Right atrium auricular region (tissue), 2 donors: ENCODE data around the gene GADD45GIP1. TPM values are rescaled to one million over a fixed set of nuclear protein-coding genes. Genes with fewer than 3 reads are reported as not detected.

Source experiments
- DNase-seq: peaks from one replicate; pipeline ENCODE4 v3.0.0-alpha.2; 2019; ENCODE audit warnings: low spot score
- H3K27ac ChIP-seq, 2 donors: fragments of 200-600 bp; sonication (generic); 1 replicate in 1 of 2; 2 replicates in 1 of 2; pipeline ENCODE4 v1.5.1; 2016 to 2019
- H3K27me3 ChIP-seq, 2 donors: fragments of 200-600 bp; sonication (generic); one replicate each; pipeline versions ENCODE4 v1.5.1 to v1.6.0; 2017 to 2019
- H3K36me3 ChIP-seq: fragments of 200-600 bp; sonication (generic); one replicate; pipeline ENCODE4 v1.5.1; 2016
- H3K4me1 ChIP-seq, 2 donors: fragments of 200-600 bp; sonication (generic); one replicate each; pipeline versions ENCODE4 v1.5.1 to v1.6.0; 2017 to 2019
- H3K4me3 ChIP-seq, 2 donors: fragments of 200-600 bp; sonication (generic); 1 replicate in 1 of 2; 2 replicates in 1 of 2; pipeline ENCODE4 v1.5.1; 2017 to 2019; ENCODE audit warnings: mild to moderate bottlenecking in 1 of 2, moderate library complexity in 1 of 2
- H3K9me3 ChIP-seq, 2 donors: fragments of 200-600 bp; sonication (generic); one replicate each; pipeline ENCODE4 v1.5.1; 2019
- total RNA-seq, 2 donors: library from RNA; depleted of rRNA; stranded (reverse); fragments of >200 nt; gene quantifications; one replicate each; pipeline ENCODE4 v1.1.0, GENCODE V29; 2016
- TF ChIP-seq, protein P1 (sequence below), 2 donors: fragments of 200-600 bp; sonication (generic); IDR thresholded peaks; one replicate each; pipeline ENCODE4 v1.5.1; 2019; ENCODE audit warnings: antibody characterized with exemption in 2 of 2

GADD45GIP1 gene
- total RNA-seq: 10 to 100 TPM; 48.5 to 58.7 TPM

GRCh38 chr19:12956446-12957388 is at the start of gene GADD45GIP1:
TSS of gene GADD45GIP1 (minus strand) at chr19:12957223. CDS start at chr19:12957212, 11 bp downstream.
- peak within 1 kb of the TSS; percentile 78 to 90 for H3K4me3 ChIP-seq
- H3K4me1 ChIP-seq: peaks cover 0 to 43% of the 10 kb centered on the region in 2 donors
- peaks cover 32% of the 10 kb centered on the region for H3K36me3 ChIP-seq
- TF ChIP-seq, protein P1, sequence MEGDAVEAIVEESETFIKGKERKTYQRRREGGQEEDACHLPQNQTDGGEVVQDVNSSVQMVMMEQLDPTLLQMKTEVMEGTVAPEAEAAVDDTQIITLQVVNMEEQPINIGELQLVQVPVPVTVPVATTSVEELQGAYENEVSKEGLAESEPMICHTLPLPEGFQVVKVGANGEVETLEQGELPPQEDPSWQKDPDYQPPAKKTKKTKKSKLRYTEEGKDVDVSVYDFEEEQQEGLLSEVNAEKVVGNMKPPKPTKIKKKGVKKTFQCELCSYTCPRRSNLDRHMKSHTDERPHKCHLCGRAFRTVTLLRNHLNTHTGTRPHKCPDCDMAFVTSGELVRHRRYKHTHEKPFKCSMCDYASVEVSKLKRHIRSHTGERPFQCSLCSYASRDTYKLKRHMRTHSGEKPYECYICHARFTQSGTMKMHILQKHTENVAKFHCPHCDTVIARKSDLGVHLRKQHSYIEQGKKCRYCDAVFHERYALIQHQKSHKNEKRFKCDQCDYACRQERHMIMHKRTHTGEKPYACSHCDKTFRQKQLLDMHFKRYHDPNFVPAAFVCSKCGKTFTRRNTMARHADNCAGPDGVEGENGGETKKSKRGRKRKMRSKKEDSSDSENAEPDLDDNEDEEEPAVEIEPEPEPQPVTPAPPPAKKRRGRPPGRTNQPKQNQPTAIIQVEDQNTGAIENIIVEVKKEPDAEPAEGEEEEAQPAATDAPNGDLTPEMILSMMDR (IDR thresholded peaks at IDR 0.05): no peak
- H3K27me3 ChIP-seq: no peaks in the 10 kb centered on the region
- no peak for DNase-seq
- no peaks in the 10 kb centered on the region for H3K9me3 ChIP-seq
- H3K27ac ChIP-seq: peak within 1 kb of the TSS; percentile 87 to 93

- H3K4me1 ChIP-seq: peaks cover 0 to 87% of the 10 kb centered on the region in 2 donors
- TF ChIP-seq, protein P1 (IDR thresholded peaks at IDR 0.05): no peak
- no peak for DNase-seq
Observed at GRCh38 chr19:13005861-13006370, 48.9 kb upstream of the GADD45GIP1 start.

GRCh38 chr19:13005253-13005652 is 48.2 kb upstream of the GADD45GIP1 start:
- H3K27ac ChIP-seq: no peak overlapping the region
- peaks cover 0 to 85% of the 10 kb centered on the region in 2 donors for H3K4me1 ChIP-seq
- no peaks in the 10 kb centered on the region for H3K9me3 ChIP-seq
- H3K36me3 ChIP-seq: no peaks in the 10 kb centered on the region
- TF ChIP-seq, protein P1 (IDR thresholded peaks at IDR 0.05): no peak
- no peak overlapping the region for H3K4me3 ChIP-seq
- no peaks in the 10 kb centered on the region for H3K27me3 ChIP-seq
- no peak for DNase-seq

More at GRCh38 chr19:13005861-13006370, 48.9 kb upstream of the GADD45GIP1 start:
- no peaks in the 10 kb centered on the region for H3K36me3 ChIP-seq
- no peak overlapping the region for H3K4me3 ChIP-seq
- no peaks in the 10 kb centered on the region for H3K9me3 ChIP-seq
- H3K27ac ChIP-seq: peak overlapping the region; percentile 64 to 65
- H3K27me3 ChIP-seq: no peaks in the 10 kb centered on the region

- Histone ChIP-seq H3K36me3 (peaks cover 3% of the 10 kb centered on the region), H3K9me3 (no peaks in the 10 kb centered on the region), H3K27ac (no peak overlapping the region), H3K4me1 (peaks cover 0 to 84% of the 10 kb centered on the region in 2 donors), H3K4me3 (no peak overlapping the region), H3K27me3 (no peaks in the 10 kb centered on the region)
- no peak for DNase-seq
- TF ChIP-seq, protein P1 (IDR thresholded peaks at IDR 0.05): no peak
Observed at GRCh38 chr19:13004273-13004672, 47.2 kb upstream of the GADD45GIP1 start.

- H3K4me1 ChIP-seq: peaks cover 0 to 72% of the 10 kb centered on the region in 2 donors
- no peak for DNase-seq
Observed at GRCh38 chr19:13003081-13003480, 46.1 kb upstream of the GADD45GIP1 start.

More at GRCh38 chr19:13003081-13003480, 46.1 kb upstream of the GADD45GIP1 start:
- H3K36me3 ChIP-seq: peaks cover 9% of the 10 kb centered on the region
- H3K4me3 ChIP-seq: peak overlapping the region in 1 of 2 donors; percentile 40
- H3K9me3 ChIP-seq: no peaks in the 10 kb centered on the region
- TF ChIP-seq, protein P1 (IDR thresholded peaks at IDR 0.05): no peak
- peak overlapping the region; percentile 89 to 97 for H3K27ac ChIP-seq
- no peaks in the 10 kb centered on the region for H3K27me3 ChIP-seq
